OCI-LY1 (cell line): Measurements from ENCODE around the gene AMOT.

Experiments
- H2AFZ ChIP-seq: fragments of 200-600 bp; sonication (generic), shearing (Covaris generic); 2 replicates; pipeline ENCODE4 v1.6.0; 2014; ENCODE audit warnings: antibody characterized with exemption, mild to moderate bottlenecking, low read length
- H3F3A ChIP-seq: fragments of 200-600 bp; sonication (generic), shearing (Covaris generic); 2 replicates; pipeline ENCODE4 v1.6.0; 2014; ENCODE audit warnings: mild to moderate bottlenecking, antibody characterized with exemption, low read length, moderate library complexity; ENCODE audit not compliant: insufficient read depth
- H3K27ac ChIP-seq: fragments of 200-600 bp; sonication (generic); 2 replicates; pipeline ENCODE4 v1.5.1; 2014; ENCODE audit warnings: low read length, mixed run types, mild to moderate bottlenecking, low read depth; ENCODE audit not compliant: poor library complexity, severe bottlenecking
- H3K27me3 ChIP-seq: fragments of 200-600 bp; sonication (generic); 2 replicates; pipeline ENCODE4 v1.6.0; 2014; ENCODE audit warnings: antibody characterized with exemption, mild to moderate bottlenecking, low read length, moderate library complexity; ENCODE audit not compliant: insufficient read depth
- H3K36me3 ChIP-seq: fragments of 200-600 bp; sonication (generic); 2 replicates; pipeline ENCODE4 v1.6.1; 2014; ENCODE audit warnings: mild to moderate bottlenecking, antibody characterized with exemption, low read length, moderate library complexity, mixed read lengths; ENCODE audit not compliant: insufficient read depth
- H3K4me1 ChIP-seq: fragments of 200-600 bp; sonication (generic); 2 replicates; pipeline ENCODE4 v1.5.1; 2014; ENCODE audit warnings: mild to moderate bottlenecking, low read length, moderate library complexity; ENCODE audit not compliant: insufficient read depth, severe bottlenecking
- H3K4me2 ChIP-seq: fragments of 200-600 bp; sonication (generic), shearing (Covaris generic); 2 replicates; pipeline ENCODE4 v1.6.1; 2014; ENCODE audit warnings: low read length
- H3K4me3 ChIP-seq: fragments of 200-600 bp; sonication (generic); 2 replicates; pipeline ENCODE4 v1.5.1; 2014; ENCODE audit warnings: low read length, low read depth, mild to moderate bottlenecking, mixed read lengths; ENCODE audit not compliant: poor library complexity, severe bottlenecking
- H3K79me2 ChIP-seq: fragments of 200-600 bp; shearing (Covaris generic); 2 replicates; pipeline ENCODE4 v1.6.1; 2016; ENCODE audit warnings: mixed run types, low read length, mixed read lengths; ENCODE audit not compliant: insufficient read depth
- H3K9ac ChIP-seq: fragments of 200-600 bp; sonication (generic), shearing (Covaris generic); 2 replicates; pipeline ENCODE4 v1.6.1; 2014; ENCODE audit warnings: mild to moderate bottlenecking, low read length, mixed read lengths
- H3K9me2 ChIP-seq: fragments of 200-600 bp; sonication (generic), shearing (Covaris generic); 2 replicates; pipeline ENCODE4 v1.6.1; 2014; ENCODE audit warnings: low read depth, mild to moderate bottlenecking, low read length, mixed read lengths
- H3K9me3 ChIP-seq: fragments of 200-600 bp; shearing (Covaris generic); 2 replicates; pipeline ENCODE4 v1.6.1; 2014; ENCODE audit warnings: low read length, mixed read lengths
- H4K20me1 ChIP-seq: fragments of 200-600 bp; sonication (generic), shearing (Covaris generic); 2 replicates; pipeline ENCODE4 v1.6.0; 2016; ENCODE audit warnings: mild to moderate bottlenecking, low read length; ENCODE audit not compliant: insufficient read depth
- CTCF ChIP-seq: fragments of 200-600 bp; sonication (generic), shearing (Covaris generic); IDR thresholded peaks from 2 replicates; pipeline ENCODE4 v1.5.1; 2017; ENCODE audit warnings: mild to moderate bottlenecking, antibody characterized with exemption, low read length, moderate library complexity, mixed read lengths
- EZH2 ChIP-seq: fragments of 200-600 bp; sonication (generic), shearing (Covaris generic); IDR thresholded peaks from 2 replicates; pipeline ENCODE4 v1.8.0; 2017; ENCODE audit warnings: borderline replicate concordance, mixed run types, mild to moderate bottlenecking, antibody characterized with exemption, low read length, moderate library complexity, mixed read lengths

The AMOT gene

GRCh38 chrX:112820364-112821268 lies 20.0 kb downstream of the AMOT start:
- no peaks in the 10 kb centered on the region for H3K4me1 ChIP-seq

GRCh38 chrX:112819813-112820212 lies 20.8 kb downstream of the AMOT start:
- no peaks in the 10 kb centered on the region for H3K27me3 ChIP-seq
- H2AFZ ChIP-seq: no peak overlapping the region
- H4K20me1 ChIP-seq: no peaks in the 10 kb centered on the region
- H3K9me3 ChIP-seq: no peaks in the 10 kb centered on the region
- no peaks in the 10 kb centered on the region for H3F3A ChIP-seq
- H3K9ac ChIP-seq: no peak overlapping the region
- H3K4me3 ChIP-seq: no peak overlapping the region
- no peaks in the 10 kb centered on the region for H3K79me2 ChIP-seq
- TF ChIP-seq CTCF: no peak
- TF ChIP-seq EZH2: no peak
- no peaks in the 10 kb centered on the region for H3K4me1 ChIP-seq
- H3K36me3 ChIP-seq: no peaks in the 10 kb centered on the region
- no peak overlapping the region for H3K4me2 ChIP-seq
- H3K27ac ChIP-seq: no peak overlapping the region
- no peaks in the 10 kb centered on the region for H3K9me2 ChIP-seq

More at GRCh38 chrX:112820364-112821268, 20.0 kb downstream of the AMOT start:
- Histone ChIP-seq H3K4me2 (no peak overlapping the region), H4K20me1 (no peaks in the 10 kb centered on the region), H3F3A (no peaks in the 10 kb centered on the region), H2AFZ (no peak overlapping the region), H3K36me3 (no peaks in the 10 kb centered on the region), H3K9me3 (no peaks in the 10 kb centered on the region), H3K27me3 (no peaks in the 10 kb centered on the region), H3K27ac (no peak overlapping the region), H3K9ac (no peak overlapping the region), H3K79me2 (no peaks in the 10 kb centered on the region), H3K4me3 (no peak overlapping the region), H3K9me2 (no peaks in the 10 kb centered on the region)
- TF ChIP-seq EZH2 (no peak), CTCF (no peak)

- Histone ChIP-seq H3K27me3 (no peaks in the 10 kb centered on the region), H3F3A (no peaks in the 10 kb centered on the region), H3K9ac (no peak overlapping the region), H3K36me3 (no peaks in the 10 kb centered on the region), H3K9me2 (no peaks in the 10 kb centered on the region), H3K27ac (no peak overlapping the region), H3K4me2 (no peak overlapping the region), H4K20me1 (no peaks in the 10 kb centered on the region), H3K4me1 (no peaks in the 10 kb centered on the region), H3K9me3 (no peaks in the 10 kb centered on the region), H3K4me3 (no peak overlapping the region), H2AFZ (no peak overlapping the region), H3K79me2 (no peaks in the 10 kb centered on the region)
- TF ChIP-seq EZH2: no peak
- no peak for TF ChIP-seq CTCF
Measured at GRCh38 chrX:112819008-112819640, 21.5 kb downstream of the AMOT start.
